GM23248 (cell line): ENCODE data around the gene CD58. TPM values are rescaled to one million over a fixed set of nuclear protein-coding genes. Genes with fewer than 3 reads are reported as not detected.
"Not testable (repeated sequence)": the region's sequence is repeated elsewhere in the genome, so short reads cannot be mapped to it uniquely, and the experiment has no call there.

Experiments used
- DNase-seq: peaks from one replicate; pipeline ENCODE4 v3.0.0-alpha.2; 2015
- H2AFZ ChIP-seq: fragments of 200-600 bp; sonication (generic); 2 replicates; pipeline ENCODE4 v1.6.1; 2016; ENCODE audit warnings: antibody characterized with exemption
- H3F3A ChIP-seq: fragments of 200-600 bp; sonication (generic); 2 replicates; pipeline ENCODE4 v1.6.1; 2016; ENCODE audit warnings: mild to moderate bottlenecking, antibody characterized with exemption, mixed run types; ENCODE audit not compliant: insufficient read depth
- H3K27ac ChIP-seq: fragments of 200-600 bp; sonication (generic); 2 replicates; pipeline ENCODE4 v1.5.1; 2016; ENCODE audit warnings: mild to moderate bottlenecking
- H3K27me3 ChIP-seq: fragments of 200-600 bp; sonication (generic); replicated peaks from 2 replicates; pipeline ENCODE4 v1.6.1; 2016; ENCODE audit warnings: mild to moderate bottlenecking; ENCODE audit not compliant: insufficient read depth
- H3K36me3 ChIP-seq: fragments of 200-600 bp; sonication (generic); 2 replicates; pipeline ENCODE4 v1.6.1; 2016; ENCODE audit warnings: low read depth, mild to moderate bottlenecking
- H3K4me1 ChIP-seq: fragments of 200-600 bp; sonication (generic); 2 replicates; pipeline ENCODE4 v1.6.1; 2016; ENCODE audit warnings: mild to moderate bottlenecking; ENCODE audit not compliant: insufficient read depth
- H3K4me2 ChIP-seq: fragments of 200-600 bp; sonication (generic); one replicate; pipeline ENCODE4 v1.6.1; 2016; ENCODE audit warnings: mild to moderate bottlenecking; ENCODE audit not compliant: unreplicated experiment
- H3K4me3 ChIP-seq: fragments of 200-600 bp; sonication (generic); 2 replicates; pipeline ENCODE4 v1.5.1; 2016; ENCODE audit warnings: mild to moderate bottlenecking
- H3K79me2 ChIP-seq: fragments of 200-600 bp; sonication (generic); 2 replicates; pipeline ENCODE4 v1.6.1; 2016; ENCODE audit warnings: mild to moderate bottlenecking; ENCODE audit not compliant: insufficient read depth
- H3K9ac ChIP-seq: fragments of 200-600 bp; sonication (generic); 2 replicates; pipeline ENCODE4 v1.6.1; 2016; ENCODE audit warnings: mild to moderate bottlenecking
- H3K9me2 ChIP-seq: fragments of 200-600 bp; sonication (generic); 2 replicates; pipeline ENCODE4 v1.6.1; 2016; ENCODE audit warnings: mixed run types, mild to moderate bottlenecking, moderate library complexity; ENCODE audit not compliant: insufficient read depth
- H3K9me3 ChIP-seq: fragments of 200-600 bp; sonication (generic); one replicate; pipeline ENCODE4 v1.6.1; 2017; ENCODE audit warnings: low read depth
- H4K20me1 ChIP-seq: fragments of 200-600 bp; sonication (generic); 2 replicates; pipeline ENCODE4 v1.6.0; 2016; ENCODE audit not compliant: insufficient read depth
- EZH2 ChIP-seq: fragments of 200-600 bp; sonication (generic); IDR thresholded peaks from 2 replicates; pipeline ENCODE4 v1.6.1; 2018; ENCODE audit warnings: antibody characterized with exemption, mild to moderate bottlenecking; ENCODE audit not compliant: insufficient read depth, poor library complexity, severe bottlenecking
- EZH2phosphoT487 ChIP-seq: fragments of 200-600 bp; sonication (generic); IDR thresholded peaks from 2 replicates; pipeline ENCODE4 v1.6.1; 2018; ENCODE audit warnings: antibody characterized with exemption, moderate library complexity, mild to moderate bottlenecking, low read depth; ENCODE audit not compliant: insufficient read depth
- WGBS, 2 experiments: methylation state at CpG; one replicate each; pipeline ENCODE4 v1.1.6; 2015 to 2017; ENCODE audit warnings: low lambda C conversion rate in 2 of 2, low coverage in 1 of 2; ENCODE audit errors: missing lambda C conversion rate in 2 of 2; 5-methylcytosine and 5-hydroxymethylcytosine counted together
- in situ Hi-C: fragments of 300-500 bp; cut with MboI; formaldehyde crosslinking; loops from 2 replicates; pipeline ENCODE4 v1.15.0; 2020
- polyA plus RNA-seq: library from polyadenylated mRNA; unstranded; fragments of >200 nt; fragmentation: Nextera tagmentation; extraction: Ambion mirVana; gene quantifications from 2 replicates; pipeline ENCODE4 v1.2.1, GENCODE V29; 2016
- total RNA-seq: library from RNA; depleted of rRNA; stranded (reverse); fragments of >200 nt; shearing (Covaris generic); gene quantifications from 2 replicates; pipeline ENCODE4 v1.2.3, GENCODE V29; 2014

The CD58 gene
- total and polyA plus RNA-seq, 2 experiments from 2014 or later = 14.1 to 30.0 TPM

GRCh38 chr1:116567790-116568661 is 2.8 kb downstream of the CD58 start:
- H3K9me2 ChIP-seq = no peaks in the 10 kb centered on the region
- no peak overlapping the region for H3K4me3 ChIP-seq
- no peak overlapping the region for H3K27ac ChIP-seq
- no peak for TF ChIP-seq EZH2
- TF ChIP-seq EZH2phosphoT487 = no peak
- no peaks in the 10 kb centered on the region for H3K27me3 ChIP-seq
- peaks cover 25% of the 10 kb centered on the region for H3K79me2 ChIP-seq
- WGBS, 2 experiments = 73 to 74% methylated on average over 4 of the region's 4 CpGs
- no peaks in the 10 kb centered on the region for H3K36me3 ChIP-seq
- H3K9ac ChIP-seq = no peak overlapping the region
- H4K20me1 ChIP-seq = no peaks in the 10 kb centered on the region
- no peak for DNase-seq
- H3K4me2 ChIP-seq = no peak overlapping the region
- no peaks in the 10 kb centered on the region for H3K9me3 ChIP-seq
- H3K4me1 ChIP-seq = peaks cover 7% of the 10 kb centered on the region; the same call in 1 of the 2 replicates
- in situ Hi-C loops = no loop called here
- H3F3A ChIP-seq = no peaks in the 10 kb centered on the region
- no peak overlapping the region for H2AFZ ChIP-seq

- no peak overlapping the region for H3K9ac ChIP-seq
- no peaks in the 10 kb centered on the region for H4K20me1 ChIP-seq
- H3K27me3 ChIP-seq = no peaks in the 10 kb centered on the region
- peaks cover 44% of the 10 kb centered on the region for H3K79me2 ChIP-seq
- H3K4me3 ChIP-seq = no peak overlapping the region
- H3K4me1 ChIP-seq = peaks cover 7% of the 10 kb centered on the region; the same call in 1 of the 2 replicates
- TF ChIP-seq EZH2phosphoT487 (no peak), EZH2 (no peak)
- H2AFZ ChIP-seq = no peak overlapping the region
- in situ Hi-C loops = no loop called here
- no peaks in the 10 kb centered on the region for H3F3A ChIP-seq
- no peaks in the 10 kb centered on the region for H3K9me2 ChIP-seq
- no peaks in the 10 kb centered on the region for H3K36me3 ChIP-seq
- H3K9me3 ChIP-seq = no peaks in the 10 kb centered on the region
- WGBS, 2 experiments = 88 to 100% methylated on average over 1 of the region's 1 CpG
- DNase-seq = no peak
- no peak overlapping the region for H3K4me2 ChIP-seq
- no peak overlapping the region for H3K27ac ChIP-seq
Measured at GRCh38 chr1:116565222-116565621, 5.6 kb downstream of the CD58 start.

- no peak for DNase-seq
- Histone ChIP-seq H3F3A (no peaks in the 10 kb centered on the region), H3K4me1 (peaks cover 7% of the 10 kb centered on the region; the same call in 1 of the 2 replicates), H3K36me3 (no peaks in the 10 kb centered on the region), H3K27ac (no peak overlapping the region), H3K4me3 (no peak overlapping the region), H3K27me3 (no peaks in the 10 kb centered on the region), H3K9ac (no peak overlapping the region), H2AFZ (no peak overlapping the region), H3K9me3 (no peaks in the 10 kb centered on the region), H3K9me2 (no peaks in the 10 kb centered on the region), H3K4me2 (no peak overlapping the region), H4K20me1 (no peaks in the 10 kb centered on the region), H3K79me2 (peaks cover 40% of the 10 kb centered on the region)
- in situ Hi-C loops = no loop called here
- 100% methylated on average over 1 of the region's 1 CpG for WGBS, 2 experiments
- TF ChIP-seq EZH2 = no peak
- no peak for TF ChIP-seq EZH2phosphoT487
Measured at GRCh38 chr1:116564426-116564825, 6.4 kb downstream of the CD58 start.

DNA sequence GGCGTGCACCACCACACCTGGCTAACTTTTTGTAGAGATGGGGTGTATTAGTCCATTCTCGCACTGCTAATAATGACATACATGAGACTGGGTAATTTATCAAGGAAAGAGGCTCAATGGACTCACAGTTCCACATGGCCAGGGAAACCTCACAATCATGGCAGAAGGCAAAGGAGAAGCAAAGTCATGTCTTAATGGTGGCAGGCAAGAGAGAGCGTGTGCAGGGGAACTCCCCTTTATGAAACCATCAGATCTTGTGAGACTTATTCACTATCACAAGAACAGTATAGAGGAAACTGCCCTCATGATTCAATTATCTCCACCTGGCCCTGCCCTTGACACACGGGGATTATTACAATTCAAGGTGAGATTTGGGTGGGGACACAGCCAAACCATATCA is 8.4 kb downstream of the CD58 start:
- H3K9me3 ChIP-seq, H3K36me3 ChIP-seq, DNase-seq, H3K27me3 ChIP-seq, H3K27ac ChIP-seq, H3K4me3 ChIP-seq, in situ Hi-C loops, H4K20me1 ChIP-seq, H3K9ac ChIP-seq, H2AFZ ChIP-seq, H3F3A ChIP-seq, H3K4me2 ChIP-seq, H3K9me2 ChIP-seq, H3K4me1 ChIP-seq: not testable (repeated sequence)
- WGBS, 2 experiments = 97 to 98% methylated on average over 4 of the region's 4 CpGs
- peaks cover 41% of the 10 kb centered on the region for H3K79me2 ChIP-seq

GRCh38 chr1:116561563-116561962 is 9.3 kb downstream of the CD58 start:
- H3K9me2 ChIP-seq = no peaks in the 10 kb centered on the region
- H3K9me3 ChIP-seq = no peaks in the 10 kb centered on the region
- H3F3A ChIP-seq = peaks cover under 1% of the 10 kb centered on the region; the same call in 1 of the 2 replicates
- DNase-seq = no peak
- H3K27ac ChIP-seq = no peak overlapping the region
- TF ChIP-seq EZH2 (no peak), EZH2phosphoT487 (no peak)
- H3K27me3 ChIP-seq = no peaks in the 10 kb centered on the region
- H3K79me2 ChIP-seq = peaks cover 44% of the 10 kb centered on the region
- no peak overlapping the region for H3K9ac ChIP-seq
- no peaks in the 10 kb centered on the region for H3K36me3 ChIP-seq
- no peaks in the 10 kb centered on the region for H4K20me1 ChIP-seq
- in situ Hi-C loops = no loop called here
- peaks cover 11% of the 10 kb centered on the region for H3K4me1 ChIP-seq
- H3K4me3 ChIP-seq = no peak overlapping the region
- H2AFZ ChIP-seq = no peak overlapping the region
- H3K4me2 ChIP-seq = no peak overlapping the region
